Endothelial cell of umbilical vein (primary cell): ENCODE results near the gene GTPBP4.

Source experiments
- CTCF ChIP-seq, 2 donors: IDR thresholded peaks; 1 replicate in 1 of 2; 2 replicates in 1 of 2; pipeline ENCODE4 v1.5.1; 2011; ENCODE audit warnings: low read length in 2 of 2, mild to moderate bottlenecking in 2 of 2, moderate library complexity in 2 of 2, control low read depth in 1 of 2, inconsistent platforms in 1 of 2, low read depth in 1 of 2; ENCODE audit not compliant: insufficient read depth in 1 of 2; ENCODE audit errors: extremely low read depth in 1 of 2
- EZH2 ChIP-seq: IDR thresholded peaks from 2 replicates; pipeline ENCODE4 v1.6.1; 2012; ENCODE audit warnings: borderline replicate concordance, low read depth, mild to moderate bottlenecking, moderate library complexity, low read length, inconsistent platforms; ENCODE audit not compliant: severe bottlenecking
- FOS ChIP-seq: IDR thresholded peaks from 2 replicates; pipeline ENCODE4 v1.6.1; 2011; ENCODE audit warnings: mild to moderate bottlenecking, low read length, moderate library complexity, borderline replicate concordance; ENCODE audit not compliant: insufficient read depth
- MYC ChIP-seq: IDR thresholded peaks from one replicate; pipeline ENCODE4 v1.6.1; 2011; ENCODE audit warnings: mild to moderate bottlenecking, low read depth, low read length
- POLR2A ChIP-seq: IDR thresholded peaks from 2 replicates; pipeline ENCODE4 v1.6.1; 2012; ENCODE audit warnings: low read depth, mild to moderate bottlenecking, control low read depth, low read length
- POLR2AphosphoS5 ChIP-seq: IDR thresholded peaks from 2 replicates; pipeline ENCODE4 v1.6.1; 2012; ENCODE audit warnings: low read depth, mild to moderate bottlenecking, control low read depth, low read length, moderate library complexity; ENCODE audit not compliant: insufficient read depth

- no peak for TF ChIP-seq FOS
- no peak for TF ChIP-seq POLR2AphosphoS5
- no peak for TF ChIP-seq CTCF (IDR thresholded peaks at IDR 0.05; ENCODE audit: extremely low read depth in 1 of 2, insufficient read depth in 1 of 2, low read depth in 1 of 2, low read length in 2 of 2)
- no peak for TF ChIP-seq POLR2A
- TF ChIP-seq EZH2 = no peak
- TF ChIP-seq MYC = no peak
Observed at GRCh38 chr10:1044146-1044545, 55.9 kb downstream of the GTPBP4 start.
